GM12873 (cell line): ENCODE data around the gene GRM8.

ENCODE experiments used
- TF ChIP-seq, protein P1 (sequence below): IDR thresholded peaks from 2 replicates; pipeline ENCODE4 v1.5.1; 2012; ENCODE audit warnings: low read depth, mild to moderate bottlenecking, moderate library complexity, low read length, control low read depth; ENCODE audit not compliant: insufficient read depth; ENCODE audit errors: missing control alignments

The GRM8 gene

GRCh38 chr7:127017196-127017595 is 235.5 kb downstream of the GRM8 start:
- TF ChIP-seq, protein P1, sequence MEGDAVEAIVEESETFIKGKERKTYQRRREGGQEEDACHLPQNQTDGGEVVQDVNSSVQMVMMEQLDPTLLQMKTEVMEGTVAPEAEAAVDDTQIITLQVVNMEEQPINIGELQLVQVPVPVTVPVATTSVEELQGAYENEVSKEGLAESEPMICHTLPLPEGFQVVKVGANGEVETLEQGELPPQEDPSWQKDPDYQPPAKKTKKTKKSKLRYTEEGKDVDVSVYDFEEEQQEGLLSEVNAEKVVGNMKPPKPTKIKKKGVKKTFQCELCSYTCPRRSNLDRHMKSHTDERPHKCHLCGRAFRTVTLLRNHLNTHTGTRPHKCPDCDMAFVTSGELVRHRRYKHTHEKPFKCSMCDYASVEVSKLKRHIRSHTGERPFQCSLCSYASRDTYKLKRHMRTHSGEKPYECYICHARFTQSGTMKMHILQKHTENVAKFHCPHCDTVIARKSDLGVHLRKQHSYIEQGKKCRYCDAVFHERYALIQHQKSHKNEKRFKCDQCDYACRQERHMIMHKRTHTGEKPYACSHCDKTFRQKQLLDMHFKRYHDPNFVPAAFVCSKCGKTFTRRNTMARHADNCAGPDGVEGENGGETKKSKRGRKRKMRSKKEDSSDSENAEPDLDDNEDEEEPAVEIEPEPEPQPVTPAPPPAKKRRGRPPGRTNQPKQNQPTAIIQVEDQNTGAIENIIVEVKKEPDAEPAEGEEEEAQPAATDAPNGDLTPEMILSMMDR: no peak

DNA sequence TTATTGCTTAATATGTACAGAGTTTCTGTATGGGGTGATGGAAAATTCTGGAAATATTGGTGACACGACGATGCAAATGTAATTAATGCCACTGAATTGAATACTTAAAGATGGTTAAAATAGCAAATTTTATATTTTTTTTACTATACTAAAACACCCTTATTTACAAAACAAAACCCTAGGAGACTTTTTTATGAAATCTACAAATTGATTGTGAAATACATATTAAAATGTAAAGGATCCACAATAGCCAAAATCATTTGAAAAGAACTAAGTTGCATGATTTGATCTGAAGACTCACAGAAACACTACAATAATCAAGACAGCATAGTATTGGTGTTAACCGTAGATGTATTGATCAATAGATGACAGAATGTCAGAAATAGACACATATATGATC is 252.0 kb downstream of the GRM8 start:
- TF ChIP-seq, protein P1: no peak

DNA sequence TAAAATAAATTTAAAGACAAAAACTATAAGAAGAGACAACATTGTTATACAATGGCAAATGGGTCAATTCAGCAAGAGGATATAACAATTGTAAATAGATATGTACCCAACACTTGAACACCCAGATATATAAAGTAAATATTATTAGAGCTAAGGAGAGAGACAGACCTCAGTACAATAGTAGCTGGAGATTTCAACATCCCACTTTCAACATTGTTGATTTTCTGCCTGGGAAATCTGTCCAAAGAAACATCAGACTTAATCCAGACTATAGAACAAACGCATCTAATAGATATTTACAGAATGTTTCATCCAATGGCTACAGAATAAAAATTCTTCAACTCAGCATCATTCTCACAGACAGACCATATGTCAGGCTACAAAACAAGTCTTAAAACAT is 256.1 kb downstream of the GRM8 start:
- TF ChIP-seq, protein P1: no peak

DNA sequence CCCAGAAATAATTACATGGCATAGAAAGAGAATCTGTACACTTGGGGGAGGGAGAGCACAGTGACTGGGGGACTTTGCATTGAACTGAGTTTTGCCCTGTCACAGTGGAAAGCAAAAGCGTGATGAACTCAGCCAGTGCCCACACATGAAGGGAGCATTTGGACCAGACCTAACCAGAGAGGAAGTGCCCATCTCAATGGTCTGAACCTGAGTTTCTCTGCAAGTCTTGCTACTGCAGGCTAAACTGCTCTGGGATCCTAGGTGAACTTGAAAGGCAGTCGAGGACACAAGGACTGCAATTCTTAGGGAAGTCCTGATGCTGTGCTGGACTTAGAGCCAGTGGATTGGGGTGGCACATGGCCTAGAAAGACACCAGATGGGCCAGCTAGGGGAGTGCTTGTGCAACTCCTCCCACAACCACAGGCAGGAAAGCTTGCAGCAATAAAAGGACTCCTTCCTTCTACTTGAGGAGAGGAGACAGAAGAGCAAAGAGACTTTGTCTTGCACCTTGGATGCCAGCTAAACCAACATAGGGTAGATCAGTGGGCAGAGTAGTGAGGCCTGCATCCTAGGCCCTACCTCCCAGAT is 259.0 kb downstream of the GRM8 start:
- TF ChIP-seq, protein P1: no peak

DNA sequence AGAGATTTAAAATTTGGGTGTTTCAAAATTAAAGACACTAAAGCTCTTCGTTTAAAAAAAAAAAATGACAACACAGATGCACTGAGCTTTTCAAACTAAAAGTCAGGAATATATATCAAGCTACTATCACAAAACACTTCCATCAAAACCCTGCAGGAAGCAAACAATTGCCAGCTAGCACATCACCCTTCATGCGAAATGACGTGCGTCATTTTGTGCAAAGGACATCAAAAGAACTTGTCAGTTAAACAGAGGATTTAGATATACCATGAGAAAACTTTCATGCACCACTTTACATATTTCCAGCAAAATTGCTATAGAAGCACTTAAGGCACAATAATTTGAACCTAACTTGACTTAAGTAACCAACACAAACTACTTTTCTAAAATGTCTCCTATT is 264.7 kb downstream of the GRM8 start:
- TF ChIP-seq, protein P1: no peak

DNA sequence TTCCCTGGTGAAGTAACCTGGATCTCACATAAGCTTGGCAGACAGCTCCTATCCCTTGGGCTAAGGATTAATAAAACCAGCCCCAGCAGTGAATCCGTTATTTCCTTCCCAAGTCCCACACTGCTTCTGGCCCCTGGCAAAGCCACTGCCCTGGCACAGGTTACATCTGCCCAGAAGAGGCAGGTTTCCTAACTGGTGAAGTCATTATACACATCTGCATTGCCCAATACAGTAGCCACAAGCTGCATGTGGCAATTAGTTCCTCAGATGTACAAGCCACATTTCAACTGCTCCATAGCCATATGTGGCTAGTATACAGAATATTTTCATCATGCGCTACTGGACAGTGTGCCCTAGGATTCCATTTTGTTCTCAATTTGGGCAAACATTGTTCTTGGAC is 273.0 kb downstream of the GRM8 start:
- TF ChIP-seq, protein P1: no peak

- TF ChIP-seq, protein P1: no peak
These were observed 273.9 kb downstream of the GRM8 start for GRCh38 chr7:126978865-126979264.

GRCh38 chr7:126973066-126973465 is 279.7 kb downstream of the GRM8 start:
- TF ChIP-seq, protein P1: no peak
